Muscle of arm (tissue), 12 donors: ENCODE data around the gene MXI1. TPM values are rescaled to one million over a fixed set of nuclear protein-coding genes. Genes with fewer than 3 reads are reported as not detected.

ENCODE experiments used
- DNase-seq: peaks from one replicate; pipeline ENCODE4 v3.0.0-alpha.2; 2013
- polyA plus RNA-seq, 12 donors: library from polyadenylated mRNA; unstranded; fragments of 120-200 nt; gene quantifications; one replicate each; pipeline ENCODE4 v1.2.1, GENCODE V29; 2013; ENCODE audit not compliant: insufficient read length in 12 of 12

MXI1 gene
- polyA plus RNA-seq, 12 donors = 22.7 to 58.0 (median 25.1) TPM; not detected in 1

GRCh38 chr10:110212119-110213006 lies 5.0 kb downstream of the MXI1 start:
- no peak for DNase-seq

GRCh38 chr10:110214371-110214826 lies 7.0 kb downstream of the MXI1 start:
- DNase-seq = no peak

GRCh38 chr10:110215286-110216170 lies 8.1 kb downstream of the MXI1 start:
- DNase-seq = no peak

- DNase-seq = no peak
Observed at GRCh38 chr10:110216240-110216639, 8.8 kb downstream of the MXI1 start.

GRCh38 chr10:110216942-110217661 lies 9.7 kb downstream of the MXI1 start:
- no peak for DNase-seq

GRCh38 chr10:110217662-110218008 lies 10.2 kb downstream of the MXI1 start:
- DNase-seq = no peak

- no peak for DNase-seq
Observed at GRCh38 chr10:110218632-110219031, 11.2 kb downstream of the MXI1 start.

GRCh38 chr10:110219884-110220283 lies 12.5 kb downstream of the MXI1 start:
- DNase-seq = no peak

GRCh38 chr10:110220398-110220797 lies 13.0 kb downstream of the MXI1 start:
- DNase-seq = no peak

GRCh38 chr10:110221044-110221720 lies 13.8 kb downstream of the MXI1 start:
- no peak for DNase-seq

GRCh38 chr10:110221721-110222261 lies 14.4 kb downstream of the MXI1 start:
- peak; percentile 87 for DNase-seq

GRCh38 chr10:110222641-110223297 lies 15.4 kb downstream of the MXI1 start:
- DNase-seq = no peak

GRCh38 chr10:110223298-110223925 lies 16.0 kb downstream of the MXI1 start:
- no peak for DNase-seq

GRCh38 chr10:110224992-110225391 lies 17.6 kb downstream of the MXI1 start:
- no peak for DNase-seq

- DNase-seq = no peak
Observed at GRCh38 chr10:110225441-110225755, 18.0 kb downstream of the MXI1 start.

- peak; percentile 93 for DNase-seq
Observed at GRCh38 chr10:110225756-110226542, 18.5 kb downstream of the MXI1 start.

- peak; percentile 96 for DNase-seq
Observed at GRCh38 chr10:110226543-110226925, 19.1 kb downstream of the MXI1 start.

GRCh38 chr10:110226926-110227641 lies 19.7 kb downstream of the MXI1 start:
- DNase-seq = no peak

- no peak for DNase-seq
Observed at GRCh38 chr10:110228066-110228465, 20.7 kb downstream of the MXI1 start.
